GM21619 (cell line): Measurements from ENCODE around the gene RNF168.
A peak's percentile ranks its signal among the peaks of the same experiment; 100 is the strongest.
"Not testable (repeated sequence)": the region's sequence is repeated elsewhere in the genome, so short reads cannot be mapped to it uniquely, and the experiment has no call there.

Experiments
- ATAC-seq: cut with Tn5 transposase; IDR thresholded peaks from one replicate; pipeline ENCODE4 v1.9.1; 2021; ENCODE audit not compliant: unreplicated experiment

The RNF168 gene

DNA sequence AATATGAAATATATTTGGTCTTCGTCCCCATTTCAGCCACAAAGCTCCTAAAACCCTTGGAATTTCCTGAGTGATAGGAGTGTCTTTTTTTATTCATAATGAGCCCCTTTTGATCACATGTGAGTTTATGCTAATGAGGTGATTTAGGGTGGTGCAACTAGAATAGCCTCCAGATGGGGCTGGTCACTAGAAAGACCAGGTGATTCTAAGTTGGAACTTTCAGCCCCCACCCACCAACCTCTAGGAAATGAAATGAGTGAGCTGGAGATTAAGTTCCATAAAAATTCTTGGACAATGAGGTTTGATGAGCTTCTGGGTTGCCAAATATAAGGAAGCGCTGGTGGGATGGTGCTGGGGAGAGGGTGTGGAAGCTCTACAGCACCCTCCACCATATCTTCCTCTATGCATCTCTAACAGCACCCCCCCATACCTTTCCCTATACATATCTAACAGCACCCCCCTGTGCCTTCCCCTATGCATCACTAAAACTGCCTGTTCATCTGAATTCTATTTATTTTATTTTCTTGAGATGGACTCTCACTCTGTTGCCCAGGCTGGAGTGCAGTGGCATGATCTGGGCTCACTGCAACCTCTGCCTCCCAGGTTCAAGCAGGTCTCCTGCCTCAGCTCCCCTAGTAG is 13.7 kb upstream of the RNF168 start:
- no peak for ATAC-seq

GRCh38 chr3:196514913-196515621 is 11.5 kb upstream of the RNF168 start, which contains the start of gene SMCO1:
Gene SMCO1, minus strand, starts transcription at chr3:196515346. Its CDS starts 137 bp downstream, at chr3:196515209.
- ATAC-seq, result no peak

DNA sequence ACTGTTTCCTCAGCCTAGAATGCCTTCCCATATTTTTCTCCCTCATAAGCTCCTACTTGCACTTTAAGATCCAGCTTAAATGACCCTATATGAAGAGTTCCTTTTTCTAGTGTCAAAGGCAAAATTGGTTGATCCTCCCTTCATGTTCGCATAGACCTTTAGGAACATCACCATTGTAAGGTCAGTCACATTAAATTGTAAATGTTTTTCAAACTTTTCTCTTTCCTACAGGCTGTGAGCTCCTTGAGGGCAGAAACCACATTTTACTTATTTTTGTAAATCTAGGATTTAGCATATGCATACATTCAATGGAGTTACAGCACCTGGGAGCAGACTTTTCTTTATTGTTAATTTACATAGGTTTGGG is 10.8 kb upstream of the RNF168 start:
- ATAC-seq, result no peak

DNA sequence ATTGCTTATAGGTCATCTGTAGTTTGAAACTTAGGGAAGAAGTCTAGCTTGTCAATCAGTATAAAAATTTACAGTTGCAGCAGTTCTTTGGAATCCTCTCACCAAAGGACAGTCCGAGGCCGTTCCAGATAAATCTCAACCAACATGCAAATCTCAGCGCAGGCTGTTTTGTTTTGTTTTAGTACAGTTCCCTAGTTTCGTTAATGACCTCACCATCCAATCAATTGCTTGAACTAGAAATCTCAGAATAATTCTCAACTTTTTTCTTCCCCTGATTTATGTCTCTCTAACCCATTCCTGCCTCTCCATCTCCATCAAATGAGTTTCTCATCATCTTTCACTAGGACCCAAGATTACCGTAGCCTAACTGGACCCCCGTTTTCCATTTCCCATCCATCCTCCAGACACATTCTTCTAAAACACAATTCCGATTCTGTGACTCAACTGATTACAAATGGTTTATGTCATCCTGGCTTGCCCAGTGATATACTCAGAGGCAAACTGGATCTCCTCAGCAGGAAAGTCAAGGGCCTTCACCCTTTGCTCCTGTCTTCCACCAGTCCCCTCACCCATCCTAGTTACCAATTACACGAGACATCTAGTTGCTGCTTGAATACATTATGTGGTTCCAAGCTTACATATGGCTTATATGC is 10.3 kb upstream of the RNF168 start:
- ATAC-seq, result no peak

GRCh38 chr3:196511646-196512425 is 8.3 kb upstream of the RNF168 start:
- ATAC-seq, result not testable (repeated sequence)

DNA sequence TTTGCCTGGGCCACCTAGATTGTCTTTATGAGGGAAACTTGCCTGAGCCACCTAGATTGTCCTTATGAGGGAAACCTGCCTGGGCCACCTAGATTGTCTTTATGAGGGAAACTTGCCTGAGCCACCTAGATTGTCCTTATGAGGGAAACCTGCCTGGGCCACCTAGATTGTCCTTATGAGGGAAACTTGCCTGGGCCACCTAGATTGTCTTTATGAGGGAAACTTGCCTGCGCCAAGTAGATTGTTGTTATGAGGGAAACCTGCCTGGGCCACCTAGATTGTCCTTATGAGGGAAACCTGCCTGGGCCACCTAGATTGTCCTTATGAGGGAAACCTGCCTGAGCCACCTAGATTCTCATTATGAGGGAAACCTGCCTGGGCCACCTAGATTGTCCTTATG is 7.5 kb upstream of the RNF168 start:
- not testable (repeated sequence) for ATAC-seq

DNA sequence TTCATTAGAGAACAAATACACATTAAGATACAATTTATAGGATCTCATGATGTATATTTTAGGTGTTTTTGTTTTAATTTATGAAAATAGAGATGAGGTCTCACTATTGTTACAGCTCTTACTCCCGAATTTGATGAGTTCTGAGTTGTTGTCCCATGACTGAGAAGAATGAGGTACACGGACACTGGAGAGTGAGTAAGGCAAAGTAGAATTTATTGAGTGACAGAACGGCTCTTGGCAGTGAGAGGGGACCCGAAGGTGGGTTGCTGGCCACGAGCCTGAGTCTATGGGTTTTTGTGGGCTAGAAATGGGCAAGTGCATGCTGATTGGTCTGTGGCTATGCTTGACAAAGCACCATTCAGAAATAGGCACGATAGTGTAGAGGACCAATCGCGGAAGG is 3.1 kb upstream of the RNF168 start:
- no peak for ATAC-seq

GRCh38 chr3:196504556-196504955 is 988 bp upstream of the RNF168 start:
- ATAC-seq, result no peak

DNA sequence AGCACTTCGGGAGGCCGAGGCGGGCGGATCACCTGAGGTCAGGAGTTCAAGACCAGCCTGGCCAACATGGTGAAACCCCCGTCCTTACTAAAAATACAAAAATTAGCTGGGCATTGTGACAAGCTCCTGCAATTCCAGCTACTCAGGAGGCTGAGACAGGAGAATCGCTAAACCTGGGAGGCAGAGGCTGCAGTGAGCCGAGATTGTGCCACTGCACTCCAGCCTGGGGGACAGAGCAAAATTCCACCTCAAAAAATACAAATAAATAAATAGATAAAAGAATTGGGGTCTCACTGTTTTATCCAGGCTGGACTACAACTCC is 470 bp upstream of the RNF168 start:
- ATAC-seq, result not testable (repeated sequence)

- ATAC-seq, result peak; percentile 6
Measured at GRCh38 chr3:196502775-196503195, 783 bp downstream of the RNF168 start.

DNA sequence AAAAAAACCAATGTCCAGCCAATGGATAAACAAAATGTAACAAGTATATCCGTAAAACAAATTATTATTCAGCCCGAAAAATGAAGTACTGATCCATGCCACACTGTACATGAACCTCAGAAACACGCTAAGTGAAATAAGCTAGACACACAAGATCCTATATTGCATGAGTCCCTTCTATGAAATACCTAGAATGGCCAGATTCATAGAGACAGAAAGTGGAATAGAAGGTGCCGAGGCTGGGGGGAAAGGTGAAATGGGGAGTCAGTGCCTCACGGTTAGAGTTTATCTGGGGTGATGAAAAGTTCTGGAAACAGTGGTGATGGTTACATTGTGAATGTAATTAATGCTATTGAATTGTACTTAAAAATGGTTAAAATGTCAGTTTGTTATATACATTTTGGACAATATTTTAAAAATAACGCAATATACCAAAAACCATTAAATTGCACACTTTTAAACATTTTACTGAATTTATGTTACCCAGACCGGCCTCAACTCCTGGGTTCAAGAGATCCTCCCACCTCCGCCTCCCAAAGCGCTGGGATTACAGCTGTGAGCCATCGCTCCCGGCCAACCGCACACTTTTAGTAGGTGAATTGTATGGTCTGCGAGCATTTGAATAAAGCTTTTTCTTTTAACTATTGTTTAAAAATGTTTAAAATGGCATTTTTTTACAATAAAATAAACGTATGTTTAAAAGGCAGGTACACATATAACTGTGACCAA is 2.1 kb downstream of the RNF168 start:
- no peak for ATAC-seq

- no peak for ATAC-seq
Measured at GRCh38 chr3:196499807-196500524, 3.6 kb downstream of the RNF168 start.

GRCh38 chr3:196499061-196499460 is 4.5 kb downstream of the RNF168 start:
- no peak for ATAC-seq

DNA sequence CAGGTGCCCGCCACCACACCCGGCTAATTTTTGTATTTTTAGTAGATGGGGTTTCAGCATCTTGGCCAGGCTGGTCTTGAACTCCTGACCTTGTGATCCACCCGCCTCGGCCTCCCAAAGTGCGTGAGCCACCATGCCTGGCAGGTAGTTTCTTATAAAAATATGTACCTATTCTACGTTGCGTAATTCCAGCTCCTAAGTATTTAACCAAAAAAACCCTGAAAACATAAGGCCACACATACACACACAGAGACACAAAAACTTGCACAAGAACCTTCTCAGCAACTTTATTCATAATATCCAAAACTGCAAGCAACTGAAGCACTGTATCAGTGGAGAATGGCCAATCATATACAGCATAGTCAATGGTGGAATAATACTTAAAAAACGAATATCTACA is 5.3 kb downstream of the RNF168 start:
- ATAC-seq, result no peak

DNA sequence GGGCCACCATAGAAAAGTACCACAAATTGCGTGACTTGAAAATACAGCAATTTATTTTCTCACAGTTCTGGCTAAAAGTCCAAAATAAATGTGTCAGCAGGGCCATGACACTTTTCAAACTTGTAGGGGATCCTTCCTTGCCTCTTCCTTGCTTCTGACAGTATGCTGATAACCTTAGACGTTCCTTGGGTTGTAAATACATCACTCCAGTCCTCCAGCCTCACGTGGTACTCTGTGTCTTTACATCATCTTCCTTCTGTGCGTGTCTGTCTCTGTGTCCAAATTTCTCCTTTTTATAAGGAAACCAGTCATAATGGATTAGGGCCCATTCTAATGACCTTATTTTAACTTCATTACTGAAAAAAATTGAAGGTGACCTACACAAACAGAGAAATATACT is 7.4 kb downstream of the RNF168 start:
- ATAC-seq, result no peak

DNA sequence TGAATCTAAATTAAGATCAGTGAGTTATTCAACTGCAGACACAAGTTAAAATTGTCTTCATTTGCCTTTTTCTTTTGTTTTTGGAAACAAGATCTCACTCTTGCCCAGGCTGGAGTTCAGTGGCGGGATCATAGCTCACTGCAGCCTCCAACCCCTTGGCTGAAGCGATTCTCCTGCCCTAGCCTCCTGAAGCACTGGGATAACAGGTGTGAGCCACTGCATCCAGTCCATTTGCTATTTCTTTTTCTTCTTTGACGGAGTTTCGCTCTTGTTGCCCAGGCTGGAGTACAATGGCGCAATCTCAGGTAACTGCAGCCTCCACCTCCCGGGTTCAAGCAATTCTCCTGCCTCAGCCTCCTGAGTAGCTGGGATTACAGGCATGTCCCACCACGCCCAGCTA is 10.3 kb downstream of the RNF168 start:
- ATAC-seq, result no peak

DNA sequence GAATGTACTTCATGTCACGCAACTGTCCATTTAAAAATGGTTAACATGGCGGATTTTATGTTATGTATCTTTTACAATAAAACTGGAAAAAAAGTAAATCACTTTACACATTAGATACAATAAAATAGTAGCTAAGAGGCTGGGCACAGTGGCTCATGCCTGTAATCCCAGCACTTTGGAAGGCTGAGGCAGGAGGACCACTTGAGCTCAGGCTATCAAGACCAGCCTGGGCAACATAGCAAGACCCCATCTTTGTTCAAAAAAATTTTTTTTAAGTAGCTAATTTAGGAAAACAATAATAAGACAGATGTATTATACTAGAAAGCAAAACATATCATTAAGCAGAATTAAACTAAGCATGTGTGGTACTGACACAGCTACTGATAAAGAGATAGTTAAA is 11.5 kb downstream of the RNF168 start:
- ATAC-seq, result no peak

GRCh38 chr3:196489747-196490146 is 13.8 kb downstream of the RNF168 start:
- ATAC-seq, result no peak

- no peak for ATAC-seq
Measured at GRCh38 chr3:196486263-196486662, 17.3 kb downstream of the RNF168 start.

DNA sequence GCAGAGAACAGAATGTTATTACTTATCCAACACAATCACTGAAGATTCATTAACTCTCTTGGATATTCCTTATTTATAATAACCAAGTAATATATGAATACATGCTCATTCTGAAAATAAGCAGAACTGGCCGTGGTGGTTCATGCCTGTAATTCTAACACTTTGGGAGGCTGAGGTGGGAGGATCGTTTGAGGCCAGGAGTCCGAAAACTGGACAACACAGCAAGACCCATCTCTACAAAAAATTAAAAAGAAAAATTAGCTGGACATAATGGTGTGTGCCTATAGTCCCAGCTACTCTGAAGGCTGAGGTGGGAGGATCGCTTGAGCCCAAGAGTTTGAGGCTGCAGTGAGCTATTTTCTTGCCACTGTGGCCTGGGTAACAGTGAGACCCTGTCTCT is 25.9 kb downstream of the RNF168 start:
- ATAC-seq, result no peak
